Activated CD8-positive, alpha-beta T cell treated with anti-CD3 and anti-CD28 coated beads for 36 hours (primary cell): ENCODE measurements around the gene OTOGL. TPM values are rescaled to one million over a fixed set of nuclear protein-coding genes. Genes with fewer than 3 reads are reported as not detected.

Experiments
- ATAC-seq: fragments of 200-7000 bp; cut with Tn5 transposase; one replicate; pipeline ENCODE4 v1.10.0; 2021; ENCODE audit warnings: mild to moderate bottlenecking, moderate library complexity
- CTCF ChIA-PET: fragments of 350-600 bp; sonication (Branson Sonifier 250); formaldehyde crosslinking; loops from one replicate; lab custom pipeline; 2021; ENCODE audit warnings: antibody characterized with exemption; lab: Charles Lee
- POLR2A ChIA-PET: fragments of 350-600 bp; sonication (Branson Sonifier 250); formaldehyde crosslinking; loops from one replicate; lab custom pipeline; 2021; ENCODE audit warnings: antibody characterized with exemption; lab: Charles Lee
- DNase-seq: peaks from one replicate; pipeline ENCODE4 v3.0.0-alpha.2; 2020
- H3K27ac Mint-ChIP-seq: one replicate; pipeline ENCODE4 v1.8.0; 2021; ENCODE audit warnings: mild to moderate bottlenecking, mixed read lengths
- H3K27me3 Mint-ChIP-seq: one replicate; pipeline ENCODE4 v1.8.0; 2021; ENCODE audit warnings: mixed read lengths
- H3K36me3 Mint-ChIP-seq: one replicate; pipeline ENCODE4 v1.8.0; 2021; ENCODE audit warnings: low read depth, mixed read lengths
- H3K4me1 Mint-ChIP-seq: one replicate; pipeline ENCODE4 v1.8.0; 2021; ENCODE audit warnings: low read depth, mixed read lengths
- H3K4me3 Mint-ChIP-seq: one replicate; pipeline ENCODE4 v1.8.0; 2021; ENCODE audit warnings: mild to moderate bottlenecking, moderate library complexity, mixed read lengths
- H3K9me3 Mint-ChIP-seq: one replicate; pipeline ENCODE4 v1.8.0; 2021; ENCODE audit warnings: mixed read lengths
- intact Hi-C: fragments of 100-400 bp; cut with micrococcal nuclease; formaldehyde crosslinking; loops from one replicate; pipeline ENCODE4 v1.10.0; 2022
- total RNA-seq, 2 experiments: library from RNA; stranded (reverse); gene quantifications; one replicate each; pipeline ENCODE4 v1.2.3, GENCODE V29; 2021
- TF ChIP-seq, protein P1 (sequence below): fragments of 200-600 bp; IDR thresholded peaks from one replicate; pipeline ENCODE4 v1.8.0; 2022; ENCODE audit warnings: antibody characterized with exemption, mild to moderate bottlenecking

The OTOGL gene
- total RNA-seq, 2 experiments from 2014 or later = not detected

DNA sequence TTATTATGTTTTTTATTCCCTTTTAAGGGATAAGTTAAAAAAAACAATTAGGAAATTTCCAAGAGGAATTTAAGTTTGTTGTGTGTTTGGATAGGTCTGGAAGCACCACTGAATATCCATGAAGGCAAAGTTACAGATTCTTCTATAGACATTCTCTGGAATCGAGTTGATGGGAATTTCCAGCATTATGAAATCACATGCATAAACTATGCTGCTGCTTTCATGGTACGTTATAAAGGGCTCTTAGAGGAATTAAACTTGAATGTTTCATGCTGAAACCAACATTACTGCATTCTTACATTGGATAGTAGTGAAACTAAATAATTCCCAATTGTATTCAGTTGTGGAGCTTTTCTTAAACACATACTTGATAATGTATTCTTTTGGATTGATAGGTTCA is 323.2 kb downstream of the OTOGL start:
- Mint-ChIP-seq H3K27me3 (no peaks in the 10 kb centered on the region), H3K36me3 (no peaks in the 10 kb centered on the region), H3K4me1 (no peaks in the 10 kb centered on the region), H3K4me3 (no peak overlapping the region), H3K27ac (no peak overlapping the region), H3K9me3 (no peaks in the 10 kb centered on the region)
- ChIA-PET CTCF (no interaction called here), POLR2A (no interaction called here)
- TF ChIP-seq, protein P1, sequence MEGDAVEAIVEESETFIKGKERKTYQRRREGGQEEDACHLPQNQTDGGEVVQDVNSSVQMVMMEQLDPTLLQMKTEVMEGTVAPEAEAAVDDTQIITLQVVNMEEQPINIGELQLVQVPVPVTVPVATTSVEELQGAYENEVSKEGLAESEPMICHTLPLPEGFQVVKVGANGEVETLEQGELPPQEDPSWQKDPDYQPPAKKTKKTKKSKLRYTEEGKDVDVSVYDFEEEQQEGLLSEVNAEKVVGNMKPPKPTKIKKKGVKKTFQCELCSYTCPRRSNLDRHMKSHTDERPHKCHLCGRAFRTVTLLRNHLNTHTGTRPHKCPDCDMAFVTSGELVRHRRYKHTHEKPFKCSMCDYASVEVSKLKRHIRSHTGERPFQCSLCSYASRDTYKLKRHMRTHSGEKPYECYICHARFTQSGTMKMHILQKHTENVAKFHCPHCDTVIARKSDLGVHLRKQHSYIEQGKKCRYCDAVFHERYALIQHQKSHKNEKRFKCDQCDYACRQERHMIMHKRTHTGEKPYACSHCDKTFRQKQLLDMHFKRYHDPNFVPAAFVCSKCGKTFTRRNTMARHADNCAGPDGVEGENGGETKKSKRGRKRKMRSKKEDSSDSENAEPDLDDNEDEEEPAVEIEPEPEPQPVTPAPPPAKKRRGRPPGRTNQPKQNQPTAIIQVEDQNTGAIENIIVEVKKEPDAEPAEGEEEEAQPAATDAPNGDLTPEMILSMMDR = no peak
- DNase-seq (no peak), ATAC-seq (no peak)
- intact Hi-C loops = no loop called here

Other genes starting within 250 kb of the OTOGL start
- gene PPP1R12A, start 164.4 kb upstream of the OTOGL start, total RNA-seq = 10 to 100 TPM; 56.6 to 57.8 TPM